SW480 (cell line): ENCODE data around the gene NOP9.
"Not testable (repeated sequence)": the region's sequence is repeated elsewhere in the genome, so short reads cannot be mapped to it uniquely, and the experiment has no call there.

Source experiments
- DNase-seq: peaks from one replicate; pipeline ENCODE4 v3.0.0-alpha.2; 2016; ENCODE audit warnings: low spot score

Gene NOP9

GRCh38 chr14:24310265-24310645 lies 10.6 kb downstream of the NOP9 start:
- DNase-seq = no peak

GRCh38 chr14:24310646-24311604 lies 11.3 kb downstream of the NOP9 start, which contains the start of gene LTB4R:
Gene LTB4R (plus strand): TSS chr14:24311502. CDS start chr14:24315652, 4,150 bp downstream.
- DNase-seq = no peak

DNA sequence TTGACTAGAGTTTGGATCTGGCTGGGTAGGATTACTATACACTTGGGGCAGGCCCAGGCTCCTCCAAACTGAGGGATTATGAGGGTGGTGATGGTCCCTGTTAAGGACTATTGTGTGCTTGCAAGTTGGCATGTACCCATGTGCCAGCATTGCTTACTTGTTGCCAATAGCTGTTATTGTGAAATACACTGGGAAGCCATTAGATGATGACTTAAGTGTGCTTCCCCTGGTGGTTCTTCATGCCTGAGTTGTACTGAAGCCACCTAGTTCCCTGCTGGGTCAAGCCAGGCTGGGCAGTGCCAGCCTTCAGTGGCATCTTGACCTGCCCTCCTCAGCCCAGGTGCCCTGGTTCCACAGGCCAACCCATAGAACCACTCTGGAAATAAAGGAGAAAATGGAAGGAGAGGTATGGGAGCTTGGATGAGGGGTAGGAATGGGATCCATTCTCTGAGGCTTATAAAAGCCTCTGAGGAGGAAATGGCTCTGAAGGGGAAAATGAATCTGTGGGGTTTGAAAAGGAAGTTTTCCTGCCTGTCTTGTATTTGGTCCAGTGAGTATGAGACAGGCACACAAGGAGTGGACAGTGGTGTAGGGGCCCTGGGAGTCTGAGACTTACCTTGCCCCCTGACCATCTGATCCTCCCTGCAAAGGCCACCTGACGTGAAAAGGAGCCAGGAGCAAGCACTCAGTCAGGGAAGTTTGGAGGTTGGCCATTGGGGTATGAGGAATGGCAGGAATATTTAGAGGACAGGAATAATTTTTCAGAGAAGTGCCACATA lies 12.4 kb downstream of the NOP9 start:
- DNase-seq = no peak

- DNase-seq = no peak
Observed at GRCh38 chr14:24312736-24313507, 13.3 kb downstream of the NOP9 start.

DNA sequence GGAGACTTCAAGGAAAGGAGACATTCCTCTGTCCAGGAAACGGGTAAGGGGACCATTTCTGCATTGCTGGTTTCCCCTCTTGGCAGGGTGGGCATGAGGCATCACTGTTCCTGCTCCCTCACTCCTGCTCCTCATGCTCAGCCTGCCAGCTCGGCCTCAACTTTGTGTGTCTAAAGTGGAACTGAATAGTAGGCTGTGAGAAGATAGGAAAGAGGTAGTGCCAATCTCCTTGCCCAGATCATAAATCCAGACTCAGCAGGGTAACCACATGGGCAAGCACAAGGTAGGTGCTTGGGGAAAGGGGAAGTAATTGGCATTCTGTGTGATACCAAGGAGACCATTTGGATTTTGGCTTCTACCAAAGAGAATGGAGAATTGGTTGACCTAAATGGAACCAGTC lies 14.3 kb downstream of the NOP9 start:
- DNase-seq = no peak

GRCh38 chr14:24314377-24315193 lies 14.9 kb downstream of the NOP9 start:
- DNase-seq = no peak

DNA sequence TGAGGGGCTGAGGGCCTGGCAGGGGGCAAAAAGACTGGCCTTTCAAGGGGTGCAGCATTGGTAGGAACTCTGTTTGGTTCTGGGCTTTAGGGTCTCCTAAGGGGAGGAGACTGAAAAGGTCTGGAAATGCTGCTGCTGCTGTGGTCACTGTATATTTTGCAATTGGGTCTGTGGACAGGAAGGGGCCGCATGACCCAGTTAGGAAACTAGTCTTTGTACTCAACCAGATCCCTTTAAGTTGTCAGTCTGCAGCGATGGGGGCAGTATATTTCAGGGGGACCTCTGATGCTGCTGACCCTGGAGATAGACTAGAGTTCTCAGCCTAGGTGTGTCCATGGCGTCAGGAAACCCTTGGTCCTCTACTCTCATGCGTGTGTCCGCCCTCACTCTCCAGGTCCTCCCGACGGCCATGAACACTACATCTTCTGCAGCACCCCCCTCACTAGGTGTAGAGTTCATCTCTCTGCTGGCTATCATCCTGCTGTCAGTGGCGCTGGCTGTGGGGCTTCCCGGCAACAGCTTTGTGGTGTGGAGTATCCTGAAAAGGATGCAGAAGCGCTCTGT lies 15.7 kb downstream of the NOP9 start:
- no peak for DNase-seq

DNA sequence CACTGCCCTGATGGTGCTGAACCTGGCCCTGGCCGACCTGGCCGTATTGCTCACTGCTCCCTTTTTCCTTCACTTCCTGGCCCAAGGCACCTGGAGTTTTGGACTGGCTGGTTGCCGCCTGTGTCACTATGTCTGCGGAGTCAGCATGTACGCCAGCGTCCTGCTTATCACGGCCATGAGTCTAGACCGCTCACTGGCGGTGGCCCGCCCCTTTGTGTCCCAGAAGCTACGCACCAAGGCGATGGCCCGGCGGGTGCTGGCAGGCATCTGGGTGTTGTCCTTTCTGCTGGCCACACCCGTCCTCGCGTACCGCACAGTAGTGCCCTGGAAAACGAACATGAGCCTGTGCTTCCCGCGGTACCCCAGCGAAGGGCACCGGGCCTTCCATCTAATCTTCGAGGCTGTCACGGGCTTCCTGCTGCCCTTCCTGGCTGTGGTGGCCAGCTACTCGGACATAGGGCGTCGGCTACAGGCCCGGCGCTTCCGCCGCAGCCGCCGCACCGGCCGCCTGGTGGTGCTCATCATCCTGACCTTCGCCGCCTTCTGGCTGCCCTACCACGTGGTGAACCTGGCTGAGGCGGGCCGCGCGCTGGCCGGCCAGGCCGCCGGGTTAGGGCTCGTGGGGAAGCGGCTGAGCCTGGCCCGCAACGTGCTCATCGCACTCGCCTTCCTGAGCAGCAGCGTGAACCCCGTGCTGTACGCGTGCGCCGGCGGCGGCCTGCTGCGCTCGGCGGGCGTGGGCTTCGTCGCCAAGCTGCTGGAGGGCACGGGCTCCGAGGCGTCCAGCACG lies 16.4 kb downstream of the NOP9 start:
- peak; percentile 60 for DNase-seq

DNA sequence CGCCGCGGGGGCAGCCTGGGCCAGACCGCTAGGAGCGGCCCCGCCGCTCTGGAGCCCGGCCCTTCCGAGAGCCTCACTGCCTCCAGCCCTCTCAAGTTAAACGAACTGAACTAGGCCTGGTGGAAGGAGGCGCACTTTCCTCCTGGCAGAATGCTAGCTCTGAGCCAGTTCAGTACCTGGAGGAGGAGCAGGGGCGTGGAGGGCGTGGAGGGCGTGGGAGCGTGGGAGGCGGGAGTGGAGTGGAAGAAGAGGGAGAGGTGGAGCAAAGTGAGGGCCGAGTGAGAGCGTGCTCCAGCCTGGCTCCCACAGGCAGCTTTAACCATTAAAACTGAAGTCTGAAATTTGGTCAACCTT lies 16.9 kb downstream of the NOP9 start:
- no peak for DNase-seq

DNA sequence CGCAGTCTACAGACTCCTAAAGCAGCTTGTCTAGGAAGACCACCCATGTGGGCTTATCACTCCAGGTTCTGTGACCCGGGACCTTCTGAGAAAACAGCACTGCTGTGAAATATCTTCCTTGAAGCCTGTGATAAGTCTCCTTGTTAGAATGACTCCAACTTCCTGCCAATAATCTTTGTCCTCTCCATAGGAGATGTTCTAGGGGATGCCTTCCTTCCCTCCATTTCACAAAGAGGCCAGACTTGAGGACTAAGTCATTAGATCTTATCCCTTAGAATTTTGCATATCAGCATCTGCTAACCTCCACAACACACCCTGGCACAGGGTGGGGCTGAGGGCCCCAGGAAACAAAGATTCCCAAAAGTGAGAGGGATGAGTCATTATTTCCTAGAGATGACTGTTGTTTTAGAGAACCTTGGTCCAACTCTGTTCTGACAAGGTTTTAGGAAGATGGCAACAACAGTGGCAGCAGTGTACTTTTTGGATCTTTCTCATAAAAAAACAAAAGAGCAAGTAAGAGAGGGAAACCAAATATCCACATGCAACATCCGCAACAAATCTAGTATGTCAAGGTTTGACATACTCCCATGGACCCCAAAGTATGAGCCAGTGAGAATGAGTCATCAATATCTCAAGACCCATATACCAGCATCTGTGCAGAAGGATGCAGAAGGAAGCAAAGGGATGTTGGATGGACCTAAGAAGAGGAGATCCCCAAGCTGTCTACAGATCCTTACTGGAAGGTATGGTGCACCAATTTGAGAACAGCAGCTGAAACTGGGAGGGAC lies 17.7 kb downstream of the NOP9 start:
- DNase-seq = peak; percentile 45

GRCh38 chr14:24321212-24321975 lies 21.7 kb downstream of the NOP9 start:
- no peak for DNase-seq

- no peak for DNase-seq
Observed at GRCh38 chr14:24322672-24323071, 23.0 kb downstream of the NOP9 start.

GRCh38 chr14:24323341-24323740 lies 23.7 kb downstream of the NOP9 start:
- no peak for DNase-seq

GRCh38 chr14:24324024-24324423 lies 24.4 kb downstream of the NOP9 start:
- DNase-seq = no peak

DNA sequence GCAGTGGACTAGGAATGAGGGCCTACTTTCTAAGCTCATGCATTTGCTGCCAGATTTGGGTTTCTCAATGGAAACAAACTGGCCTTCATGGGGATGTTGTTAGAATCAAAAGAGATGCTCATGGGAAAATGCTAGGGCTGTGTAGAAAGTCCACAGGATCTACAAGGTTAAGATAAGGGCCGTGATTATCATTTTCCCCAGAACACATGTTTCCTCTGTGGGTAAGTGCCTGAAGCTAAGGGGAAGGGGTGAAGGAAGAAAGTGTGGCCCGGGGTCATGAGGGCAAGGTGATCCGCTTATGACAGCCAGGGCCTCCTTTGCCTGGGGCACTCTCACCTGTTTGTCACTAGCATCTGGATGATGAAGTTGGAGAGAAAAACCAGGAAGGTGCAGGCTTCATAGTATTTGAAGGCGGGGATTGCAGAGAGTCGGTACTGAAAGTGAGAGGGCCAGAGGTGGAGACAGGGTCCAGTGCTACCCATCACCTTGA lies 25.4 kb downstream of the NOP9 start:
- DNase-seq = no peak

DNA sequence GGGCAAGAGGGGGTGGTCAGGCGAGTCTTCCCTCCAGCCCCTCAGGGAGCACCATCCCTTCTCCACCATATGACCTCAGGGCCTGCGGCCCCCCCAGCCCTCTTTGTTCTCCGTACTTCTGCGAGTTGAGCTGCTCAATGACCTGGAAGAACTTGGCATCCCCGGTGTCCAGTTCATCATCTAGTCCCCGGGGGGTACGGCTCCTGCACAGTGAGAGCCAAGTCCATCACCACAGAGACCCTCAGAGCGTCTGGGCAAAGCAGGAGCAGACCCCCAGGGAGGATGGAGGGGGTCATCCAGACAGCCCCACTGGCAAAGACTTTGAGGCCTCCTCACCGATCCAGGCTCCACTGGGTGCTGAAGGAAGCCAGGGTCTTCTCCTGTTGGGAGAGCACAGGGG lies 26.3 kb downstream of the NOP9 start:
- no peak for DNase-seq

DNA sequence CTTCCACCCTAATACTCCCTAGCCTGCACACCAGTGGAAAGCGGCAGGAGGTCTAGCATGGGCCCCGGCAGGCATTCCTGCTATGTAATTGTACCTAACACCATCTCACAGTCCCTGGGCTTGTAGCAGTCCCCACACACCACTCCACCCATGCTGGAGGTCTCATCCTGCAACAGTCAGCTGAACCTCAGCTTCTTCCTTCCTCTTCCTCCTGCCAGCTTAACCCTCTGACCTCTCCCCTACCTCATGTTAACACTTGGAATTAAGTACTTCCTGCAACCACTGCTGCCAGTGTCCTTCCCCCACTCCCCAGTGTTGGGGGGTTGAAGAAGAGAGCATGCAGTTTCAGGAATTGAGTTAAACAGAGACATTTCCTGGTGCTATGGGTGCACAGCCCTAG lies 27.7 kb downstream of the NOP9 start:
- no peak for DNase-seq

- DNase-seq = not testable (repeated sequence)
Observed at GRCh38 chr14:24327914-24328313, 28.3 kb downstream of the NOP9 start.
